Measurements from ENCODE around the gene RFNG.

The RFNG gene

DNA sequence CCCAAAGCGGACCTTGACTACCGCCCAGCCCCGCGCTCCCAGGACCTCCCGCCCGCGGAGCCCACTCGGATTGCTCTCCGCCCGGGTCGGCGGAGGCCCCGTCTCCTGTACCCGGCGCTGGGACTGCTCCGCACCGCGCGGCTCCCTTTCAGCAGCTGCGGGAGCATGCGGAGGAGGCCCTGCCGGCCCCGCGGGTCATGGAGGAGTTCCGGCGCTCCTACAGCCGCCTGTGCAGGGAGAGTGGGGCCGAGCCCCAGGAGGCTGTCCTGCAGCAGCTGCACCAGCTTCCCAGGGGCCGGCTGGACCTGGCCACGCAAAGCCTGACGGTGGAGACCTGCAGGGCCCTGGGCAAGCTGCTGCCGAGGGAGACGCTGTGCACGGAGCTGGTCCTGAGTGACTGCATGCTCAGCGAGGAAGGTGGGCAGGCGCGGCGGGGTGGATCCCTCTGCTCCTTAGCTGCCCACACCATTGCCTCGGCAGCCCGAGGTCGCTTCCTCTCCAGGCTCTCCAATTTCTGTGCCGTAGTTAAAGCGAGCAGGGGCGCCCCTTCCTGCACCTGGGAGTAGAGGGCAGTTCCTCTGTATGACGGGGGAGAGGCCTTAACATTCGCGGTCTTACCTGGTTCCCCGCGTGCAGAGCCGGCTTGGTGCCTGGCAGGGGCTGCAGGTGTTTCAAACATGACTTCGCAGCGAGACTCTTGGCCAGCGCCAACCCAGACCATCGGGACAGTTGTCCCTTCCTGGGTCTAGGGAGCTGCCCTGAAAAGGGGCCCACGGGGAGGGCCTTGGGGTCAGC lies 28.0 kb downstream of the RFNG start:
- peak; percentile 15 for DNase-seq

DNA sequence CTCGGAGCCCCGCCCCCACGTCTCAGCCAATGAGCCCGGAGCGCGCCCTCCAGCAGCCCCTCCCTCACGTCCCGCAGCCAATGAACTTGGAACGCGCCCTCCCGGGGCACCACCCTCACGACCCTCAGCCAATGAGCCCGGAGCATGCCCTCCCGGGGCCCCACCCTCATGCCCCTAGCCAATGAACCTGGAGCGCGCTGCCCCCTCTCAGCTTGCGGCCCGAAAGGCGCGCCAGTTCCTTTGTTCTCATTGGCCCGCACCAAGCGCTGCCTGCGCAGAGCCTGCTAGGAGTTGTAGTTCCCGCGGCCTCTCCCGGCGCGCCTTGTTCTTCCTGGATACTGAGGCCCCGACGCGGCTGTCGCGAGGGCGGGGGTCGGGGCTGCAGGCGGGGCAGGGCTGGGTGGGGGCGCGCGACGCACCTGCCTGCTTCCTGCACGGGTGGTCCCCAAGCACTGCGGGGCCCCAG lies 28.6 kb downstream of the RFNG start, which contains the start of gene LRRC45:
LRRC45 (plus strand) TSS at position 325 of the 466 bp plus-strand sequence. CDS start 339 bp downstream, outside the sequence.
- DNase-seq, result peak; percentile 100

DNA sequence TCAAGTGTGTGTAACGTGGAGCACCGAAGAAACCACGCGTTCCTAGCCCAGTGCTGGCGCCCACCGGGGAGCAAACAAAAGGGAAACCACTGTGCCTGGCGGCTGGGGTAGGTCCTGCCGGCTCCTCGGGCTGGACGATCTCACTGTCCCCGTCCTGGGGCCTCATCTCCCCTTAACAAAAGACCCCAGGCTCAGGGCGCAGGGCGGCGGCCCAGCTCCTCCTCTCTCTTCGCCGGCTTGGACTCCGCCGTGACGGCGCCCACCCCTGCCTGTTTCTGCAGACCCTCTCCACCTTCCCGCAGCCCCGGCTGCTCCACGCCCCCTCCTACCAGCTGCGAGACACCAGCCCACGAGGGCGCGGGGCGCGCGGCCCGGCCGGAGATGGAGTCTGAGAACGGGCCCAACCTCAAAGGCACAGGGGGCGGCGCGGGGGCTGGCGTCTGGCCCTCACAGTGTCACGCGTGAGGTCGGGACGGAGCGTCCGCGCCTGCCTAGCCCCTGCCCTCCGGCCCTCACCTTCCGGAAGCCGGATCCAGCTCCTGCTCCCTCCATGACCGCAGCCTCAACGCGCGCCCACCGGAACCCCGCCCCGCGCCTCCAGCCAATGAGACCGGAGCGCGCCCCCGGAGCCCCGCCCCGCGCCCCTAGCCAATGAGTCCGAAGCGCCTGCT lies 29.2 kb downstream of the RFNG start, which contains the start of gene CENPX:
CENPX (minus strand) TSS at position 569 of the 671 bp plus-strand sequence; CDS start at position 552, 17 bp downstream.
- DNase-seq, result no peak

DNA sequence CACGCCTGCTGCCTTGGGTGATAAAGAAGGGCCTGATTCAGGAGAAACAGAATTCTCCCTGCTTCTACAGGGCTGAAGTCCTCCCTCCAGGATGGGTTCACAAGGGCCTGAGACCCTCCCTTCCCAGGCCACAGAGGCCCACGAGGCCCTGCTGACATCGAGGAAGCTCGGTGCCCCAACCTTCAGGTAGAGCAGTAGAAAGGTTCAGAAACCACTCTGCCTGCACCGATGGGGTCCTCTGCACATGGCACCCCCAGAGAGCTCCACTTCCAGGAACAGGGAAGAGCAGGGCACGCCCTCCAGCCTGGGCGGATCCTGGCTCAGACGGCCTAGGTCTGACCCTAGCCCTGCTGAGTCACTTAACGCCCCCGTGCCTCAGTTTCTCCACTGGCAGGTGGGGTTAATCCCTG lies 29.7 kb downstream of the RFNG start:
- no peak for DNase-seq

DNA sequence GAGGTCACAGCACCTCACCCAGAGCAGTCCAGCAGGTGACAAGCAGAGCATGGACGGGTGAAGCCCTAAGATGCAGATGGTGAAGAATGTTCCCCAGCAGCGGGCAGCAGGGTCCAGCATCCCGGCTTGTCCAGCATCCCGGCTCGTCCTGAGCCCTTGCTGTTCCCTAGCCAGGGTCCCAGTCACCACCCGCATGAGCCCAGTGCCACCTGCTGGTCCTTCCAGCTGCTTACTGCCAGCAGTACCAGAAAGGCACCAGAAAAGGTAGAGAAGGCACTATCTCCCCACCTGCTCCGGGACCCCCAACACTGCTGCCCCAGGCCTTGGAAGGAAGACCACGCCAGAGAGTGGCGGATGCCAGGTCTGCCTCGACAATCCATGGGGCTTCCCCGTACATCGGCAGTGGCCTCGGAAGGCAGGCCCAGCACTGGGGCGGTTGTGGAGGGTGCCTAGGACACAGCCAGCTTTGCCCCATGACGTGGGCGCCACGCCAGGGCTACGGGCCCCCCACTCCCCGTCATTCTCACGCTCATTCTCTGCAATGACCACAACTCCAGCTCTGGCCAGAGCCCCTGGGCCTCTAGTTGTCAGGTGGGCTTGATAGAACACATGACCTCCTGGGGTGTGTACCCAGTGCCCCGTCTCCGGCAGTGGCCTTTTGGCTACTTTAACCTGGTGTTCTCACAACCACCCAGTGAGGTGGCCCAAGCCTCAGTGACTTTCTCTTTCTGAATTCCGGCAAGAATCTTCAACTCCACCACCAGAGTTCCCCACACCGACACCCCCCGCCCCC lies 30.3 kb downstream of the RFNG start:
- peak; percentile 58 for DNase-seq

DNA sequence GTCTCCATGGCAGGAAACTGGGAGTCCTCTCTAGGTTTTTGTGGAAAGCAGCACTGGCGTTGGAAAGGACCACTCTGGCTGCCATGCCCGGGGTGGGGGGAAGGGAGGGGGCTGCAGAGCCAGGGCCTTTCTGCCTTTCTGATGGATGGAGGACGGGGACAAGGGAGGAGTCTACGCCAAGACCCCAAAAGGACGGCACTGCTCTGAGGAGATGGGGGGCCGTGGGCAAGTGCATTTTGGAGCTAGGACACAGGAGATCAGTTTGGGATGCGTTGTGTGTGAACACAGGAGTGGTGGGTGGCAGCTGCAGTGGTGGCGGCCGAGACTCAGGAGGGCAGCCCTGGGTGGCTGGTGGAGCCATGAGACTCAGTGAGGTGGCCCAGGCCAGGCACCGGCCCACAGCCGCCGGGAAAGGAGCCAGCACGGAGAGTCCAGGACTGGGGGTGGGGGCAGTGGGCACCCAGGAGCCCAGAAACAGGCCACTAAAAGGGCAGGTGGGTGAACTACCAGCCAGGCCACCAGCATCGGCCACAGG lies 31.0 kb downstream of the RFNG start:
- DNase-seq, result no peak

DNA sequence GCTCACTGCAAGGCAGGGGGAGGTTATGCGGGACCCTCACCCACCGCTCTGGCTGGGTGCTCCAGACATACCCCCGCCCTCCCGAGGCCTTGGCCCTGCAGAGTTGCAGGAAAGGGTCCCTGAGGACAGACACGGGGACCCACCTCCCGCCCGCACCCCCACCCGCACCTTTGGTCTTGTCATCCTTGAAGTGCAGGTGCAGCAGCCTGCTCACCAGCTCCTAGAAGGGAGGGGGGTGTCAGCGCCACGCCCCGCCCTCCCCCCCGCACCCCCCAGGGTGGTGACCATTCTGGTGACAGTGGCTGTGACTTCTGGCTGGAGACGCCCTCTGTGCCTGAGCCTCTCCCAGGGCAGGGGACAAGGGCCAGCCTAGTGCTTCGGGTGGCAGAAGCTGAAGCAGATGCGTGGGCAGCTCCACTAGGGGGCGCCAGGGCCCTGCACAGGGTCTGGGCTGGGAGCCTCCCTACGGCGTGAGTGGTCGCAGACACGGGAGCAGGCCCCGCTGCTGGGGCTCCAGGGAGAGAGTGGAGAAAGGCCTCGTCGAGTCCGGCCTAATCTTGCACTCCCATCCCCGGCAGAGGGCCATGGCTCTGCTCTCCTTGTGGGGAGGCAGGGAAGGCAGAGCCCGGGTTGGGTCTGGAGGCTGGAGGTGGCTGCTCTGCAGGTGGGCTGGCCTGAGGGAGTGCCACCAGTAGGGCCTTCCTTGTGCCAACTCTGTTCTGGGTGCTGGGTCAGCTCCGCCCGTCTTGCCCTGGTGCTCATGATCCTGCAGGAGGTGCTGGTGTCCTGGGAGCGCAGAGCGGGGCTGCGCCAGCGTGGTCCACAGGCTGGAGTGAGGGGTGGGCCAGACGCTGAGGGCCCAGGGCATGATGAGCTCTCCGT lies 31.7 kb downstream of the RFNG start:
- DNase-seq, result no peak

DNA sequence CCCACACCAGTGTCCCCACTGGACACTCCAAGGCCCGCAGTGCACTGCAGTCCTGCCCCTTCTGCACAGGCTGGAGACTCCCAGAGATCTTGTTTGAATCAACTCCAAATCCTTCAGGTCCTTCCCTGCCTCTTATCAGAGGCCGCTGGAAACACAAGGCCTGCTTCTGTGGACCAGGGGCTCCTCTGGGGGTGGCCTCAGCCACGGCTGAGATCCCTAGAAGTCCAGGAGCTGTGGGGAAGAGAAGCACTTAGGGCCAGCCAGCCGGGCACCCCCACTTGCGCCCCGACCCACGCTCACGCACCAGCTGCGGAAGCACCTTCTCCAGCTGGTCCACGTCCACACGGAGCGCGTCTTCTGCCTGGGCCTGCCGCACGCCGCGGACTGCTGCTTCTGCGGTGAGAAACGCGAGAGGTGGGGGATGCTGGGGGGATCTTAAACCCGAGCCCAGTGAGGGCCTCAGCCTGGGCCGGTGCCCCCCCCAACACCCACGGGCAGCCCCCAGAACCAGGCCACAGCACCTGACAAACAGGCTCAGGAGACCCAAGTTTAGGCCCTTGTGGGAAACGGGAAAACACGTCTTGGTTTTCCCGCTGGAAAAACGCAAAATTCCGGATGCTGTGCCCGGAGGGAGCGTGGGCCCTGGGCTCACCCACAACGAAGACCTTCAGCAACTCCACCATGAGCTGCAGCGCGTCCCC lies 32.5 kb downstream of the RFNG start:
- DNase-seq, result no peak

DNA sequence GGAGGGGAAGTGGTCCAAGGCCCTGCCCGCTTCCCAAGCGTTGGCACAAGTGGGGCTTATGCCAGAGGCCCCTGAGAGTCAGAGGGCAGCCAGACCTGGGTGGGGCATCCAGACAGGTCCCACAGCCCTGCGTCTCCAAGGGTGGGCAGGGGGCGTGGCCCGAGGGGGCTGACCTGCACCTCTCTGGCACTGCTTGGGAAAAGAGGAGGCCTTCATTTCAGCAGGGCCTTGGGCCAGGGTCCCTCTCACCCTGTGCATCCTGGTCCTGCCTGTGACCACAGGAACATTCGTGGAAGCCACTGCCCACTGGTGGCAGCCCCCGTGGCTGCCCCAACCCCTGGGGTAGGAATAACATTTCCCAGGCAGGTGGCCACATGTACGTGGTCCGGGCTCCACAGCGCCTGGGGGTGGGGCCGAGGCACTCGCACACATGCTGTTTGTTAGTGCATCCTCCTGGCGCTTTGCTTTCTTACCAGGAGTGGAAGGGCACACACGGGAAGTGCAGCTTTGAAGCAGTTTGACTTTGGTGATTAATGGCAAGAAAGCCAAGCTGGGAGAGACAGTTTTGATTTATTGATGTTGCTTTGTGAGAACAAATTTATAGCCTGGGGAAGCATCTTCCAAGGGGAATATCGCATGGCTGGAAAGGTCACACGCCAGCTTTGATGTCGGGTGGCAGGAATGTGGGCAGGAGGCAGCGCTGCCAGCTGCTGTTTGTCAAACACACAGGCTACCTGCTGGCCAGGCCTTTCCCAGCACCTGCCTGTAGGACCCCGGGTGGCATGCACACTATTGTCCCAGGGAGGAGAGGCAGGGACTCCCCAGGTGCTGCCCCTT lies 33.2 kb downstream of the RFNG start:
- DNase-seq, result no peak

DNA sequence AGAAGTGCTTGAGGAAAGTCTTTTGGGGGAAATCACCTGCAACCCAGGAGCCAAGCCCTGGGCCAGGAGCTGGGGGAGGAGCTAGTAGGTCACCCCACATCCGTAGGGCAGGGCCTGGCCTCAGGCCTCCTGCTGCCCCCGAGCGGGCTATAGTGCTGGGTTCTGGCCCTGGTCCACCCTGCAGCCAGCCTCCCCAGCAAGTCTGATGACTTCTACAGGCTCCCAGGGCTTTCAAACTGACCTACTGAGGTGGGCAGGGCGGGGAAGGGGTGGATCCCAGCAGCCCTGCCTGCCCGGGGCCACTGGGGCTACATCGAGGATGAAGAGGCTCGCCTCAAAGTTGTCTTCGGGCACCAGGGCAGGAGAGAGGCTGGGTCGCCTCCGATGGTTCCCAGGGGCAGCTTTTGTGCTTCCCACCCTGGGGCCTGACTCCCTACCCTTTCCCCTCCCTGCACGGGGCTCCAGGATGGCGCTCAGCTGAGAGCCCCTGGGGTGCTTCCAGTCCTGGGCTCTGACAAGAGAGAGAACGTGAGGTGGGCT lies 33.9 kb downstream of the RFNG start:
- no peak for DNase-seq

DNA sequence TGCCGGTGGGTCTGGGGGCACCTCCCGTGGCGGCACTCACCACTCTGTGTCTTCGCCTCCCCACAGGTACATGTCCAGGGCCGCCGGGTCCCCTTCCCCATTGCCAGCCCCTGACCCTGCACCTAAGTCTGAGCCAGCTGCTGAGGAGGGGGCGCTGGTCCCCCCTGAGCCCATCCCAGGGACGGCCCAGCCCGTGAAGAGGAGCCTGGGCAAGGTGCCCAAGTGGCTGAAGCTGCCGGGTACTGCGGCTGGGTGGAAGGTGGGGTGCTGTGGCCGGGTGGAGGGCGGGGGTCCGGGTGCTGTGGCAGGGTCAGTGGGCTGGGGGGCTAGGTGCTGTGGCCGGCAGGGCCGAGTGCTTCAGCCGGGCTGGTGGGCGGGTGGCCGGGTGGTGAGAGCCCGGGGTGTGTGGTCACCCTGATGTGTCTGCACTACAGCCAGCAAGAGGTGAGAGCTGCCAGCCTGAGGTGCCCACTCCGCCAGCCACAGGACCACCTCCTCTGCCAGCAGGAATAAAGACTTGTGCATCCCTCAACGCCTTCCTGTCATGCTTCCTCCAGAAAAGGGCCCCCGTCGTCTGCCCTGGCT lies 34.6 kb downstream of the RFNG start:
- no peak for DNase-seq

DNA sequence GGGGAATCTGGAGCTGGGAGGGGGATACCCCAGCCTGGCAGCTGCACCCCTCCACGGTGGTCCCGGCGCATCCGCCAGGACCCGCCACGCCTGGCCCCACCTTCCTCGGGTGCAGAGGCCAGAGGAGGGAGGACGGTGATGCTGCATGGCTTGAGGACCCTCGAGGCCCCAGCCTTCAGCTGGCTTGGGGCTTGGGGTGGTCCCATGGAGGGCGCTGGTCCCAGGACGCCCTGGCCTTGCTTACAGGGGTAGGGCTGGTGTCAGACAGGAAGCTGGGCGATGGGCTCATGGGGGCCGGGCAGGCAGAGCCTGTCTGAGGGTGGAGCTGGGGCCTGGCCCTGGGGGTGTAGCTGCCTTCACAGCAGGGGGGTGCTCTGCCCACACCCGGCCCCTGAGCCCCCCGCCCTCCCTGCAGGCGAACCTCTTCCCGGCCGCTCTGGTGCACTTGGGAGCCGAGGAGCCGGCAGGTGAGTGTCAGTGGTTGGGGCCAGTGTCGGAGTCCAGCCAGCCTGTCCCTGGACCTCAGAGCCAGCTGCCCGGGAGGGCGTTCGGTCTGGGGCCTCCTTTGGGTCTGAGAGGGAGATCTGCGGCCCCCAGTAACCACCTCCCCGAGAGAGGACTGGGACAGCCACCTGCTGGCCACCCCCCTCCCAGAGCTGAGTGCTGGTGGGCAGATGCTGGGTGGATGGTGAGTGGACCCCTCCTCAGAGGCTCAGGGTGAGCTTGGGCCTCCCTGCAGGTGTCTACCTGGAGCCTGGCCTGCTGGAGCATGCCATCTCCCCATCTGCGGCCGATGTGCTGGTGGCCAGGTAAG lies 35.3 kb downstream of the RFNG start:
- no peak for DNase-seq

DNA sequence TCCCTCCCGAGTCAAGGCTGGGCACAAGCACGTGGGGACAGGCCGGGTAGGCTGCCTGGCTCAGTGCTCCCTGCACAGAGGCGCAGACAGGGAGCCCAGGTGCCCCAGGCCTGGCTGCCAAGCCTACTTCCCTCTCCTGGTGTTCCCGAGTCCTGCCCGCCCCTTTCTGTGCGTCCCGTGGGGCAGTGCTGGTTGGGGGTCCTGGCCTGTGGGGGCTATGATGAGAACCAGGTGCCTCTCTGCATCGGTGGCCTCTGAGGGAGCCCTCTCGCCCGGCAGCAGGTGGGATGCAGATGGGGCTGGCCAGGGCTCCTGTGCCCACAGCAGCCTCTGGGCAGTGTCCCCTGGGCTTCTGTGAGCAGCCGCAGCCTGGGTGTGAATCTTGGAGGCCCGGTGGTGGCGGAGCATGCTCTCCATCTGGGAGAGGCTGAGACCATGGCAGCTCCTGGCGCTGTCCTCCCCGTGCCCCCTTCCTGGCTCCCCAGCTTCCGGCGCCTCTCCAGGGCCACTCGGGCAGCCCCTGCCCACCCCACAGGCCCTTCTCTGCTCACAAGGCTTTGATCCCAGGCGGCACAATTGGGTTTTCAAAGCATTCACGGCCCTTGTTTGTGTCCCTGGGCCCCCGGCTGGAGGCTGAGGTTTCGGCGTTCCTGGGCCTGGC lies 36.2 kb downstream of the RFNG start:
- no peak for DNase-seq

DNA sequence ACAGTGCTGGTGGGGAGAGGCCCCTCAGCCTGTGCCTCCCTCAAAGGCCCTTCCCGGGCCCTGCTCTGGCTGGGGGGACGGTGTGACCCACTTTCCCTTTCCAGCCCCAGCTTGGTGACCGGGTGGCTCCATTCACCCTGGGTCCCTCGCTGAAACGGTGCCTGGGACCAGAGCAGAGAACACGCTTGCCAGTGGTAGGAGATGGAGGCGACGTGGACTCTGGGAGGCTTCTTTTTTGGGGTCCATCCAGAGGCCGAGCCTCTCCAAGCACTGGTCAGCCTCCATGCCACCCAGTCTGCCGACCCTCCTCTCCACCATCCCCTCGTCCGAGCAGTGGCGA lies 36.7 kb downstream of the RFNG start:
- no peak for DNase-seq

DNA sequence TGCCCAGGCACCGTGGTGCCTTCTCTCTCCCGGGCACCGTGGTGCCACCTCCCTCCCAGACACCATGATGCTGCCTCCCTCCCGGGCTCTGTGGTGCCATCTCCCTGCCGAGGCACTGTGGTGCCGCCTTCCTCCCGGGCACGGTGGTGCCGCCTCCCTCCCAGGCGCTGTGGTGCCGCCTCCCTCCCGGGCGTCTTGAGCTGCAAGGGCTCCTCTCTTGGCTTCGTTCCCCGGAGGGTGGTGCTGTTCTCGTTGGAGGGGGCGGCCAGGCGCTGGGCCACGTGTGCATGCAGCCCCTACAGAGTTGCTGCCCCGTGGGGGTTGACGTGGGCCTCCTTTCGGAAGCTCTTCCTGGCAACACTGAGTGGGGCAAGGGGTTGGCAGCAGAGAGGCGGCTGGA lies 37.2 kb downstream of the RFNG start:
- DNase-seq, result no peak

DNA sequence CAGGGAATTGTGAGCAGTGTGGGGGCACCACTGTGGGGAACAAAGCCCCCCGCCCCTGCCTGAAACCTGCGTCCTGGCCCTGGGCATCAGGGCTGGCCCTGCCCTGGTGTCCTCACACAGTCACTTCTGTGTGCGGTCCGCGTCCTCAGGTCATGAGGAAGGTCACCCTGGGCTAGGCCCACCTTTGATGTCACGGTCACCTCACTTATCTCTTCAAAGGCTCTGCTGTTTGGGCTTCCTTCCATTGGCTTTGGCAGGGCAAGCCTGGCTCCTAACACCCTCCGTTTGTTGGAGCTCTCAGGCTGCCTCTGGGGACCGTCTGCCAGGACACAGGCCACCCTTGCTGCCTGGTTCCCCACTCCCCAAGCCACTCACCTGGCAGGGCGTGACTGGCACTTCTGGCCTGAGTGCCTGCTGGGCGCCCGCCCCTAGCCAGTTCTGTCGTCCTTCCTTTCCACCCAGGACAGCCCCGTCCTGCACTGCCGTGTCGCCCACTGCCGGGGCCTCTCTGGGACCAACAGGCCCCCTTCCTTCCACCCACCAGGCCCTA lies 37.8 kb downstream of the RFNG start:
- DNase-seq, result no peak

DNA sequence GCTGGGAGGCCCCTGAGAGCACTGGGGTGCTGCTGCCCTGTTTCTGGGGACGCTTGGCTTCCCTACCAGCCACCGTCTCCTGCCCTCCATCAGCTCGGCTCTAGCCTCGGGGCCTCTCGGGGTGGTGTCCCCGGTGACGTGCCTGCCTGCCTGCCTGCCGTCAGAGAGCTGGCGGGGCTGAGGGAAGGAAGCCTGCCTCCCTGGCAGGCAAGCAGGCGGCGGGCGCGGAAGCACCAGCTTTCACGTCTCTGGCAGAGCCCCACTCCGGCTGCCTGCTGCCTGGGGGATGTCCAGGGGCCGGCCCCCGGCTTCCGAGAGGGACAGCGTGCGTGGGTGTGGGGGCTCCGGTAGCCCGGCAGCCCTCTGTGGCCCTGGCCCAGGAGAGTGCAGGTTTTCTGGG lies 38.3 kb downstream of the RFNG start:
- no peak for DNase-seq

Measured in KG1 (cell line).